Endothelial cell of umbilical vein (primary cell): ENCODE measurements around the gene FAM83C. TPM values are rescaled to one million over a fixed set of nuclear protein-coding genes. Genes with fewer than 3 reads are reported as not detected.

Experiments used
- BruUV-seq: library from RNA; stranded (reverse); fragments of 400-500 nt; replicated peaks from 2 replicates; lab custom pipeline; 2021; lab: Mats Ljungman, UMichigan
- CTCF ChIA-PET: fragments of 300-600, 350-600 bp; sonication (Branson Sonifier 250); formaldehyde crosslinking; loops from one replicate; lab custom pipeline; 2021; ENCODE audit warnings: antibody characterized with exemption, inconsistent platforms; lab: Charles Lee
- POLR2A ChIA-PET: fragments of 300-600, 350-600 bp; sonication (Branson Sonifier 250); formaldehyde crosslinking; loops from one replicate; lab custom pipeline; 2021; ENCODE audit warnings: antibody characterized with exemption, inconsistent platforms; lab: Charles Lee
- DNase-seq: peaks from one replicate; pipeline ENCODE4 v3.0.0-alpha.2; 2011; ENCODE audit warnings: low read depth, low spot score
- FAIRE-seq: peaks from 2 replicates; lab custom pipeline; 2011; peaks lifted over from hg19 to GRCh38; lab: Jason Lieb, UNC
- H2AFZ ChIP-seq: 2 replicates; pipeline ENCODE4 v1.6.0; 2012; ENCODE audit warnings: low read depth, low read length, control low read depth, inconsistent platforms
- H3K27ac ChIP-seq: 2 replicates; pipeline ENCODE4 v1.5.1; 2011; ENCODE audit warnings: low read depth, mild to moderate bottlenecking, control low read depth, low read length, moderate library complexity; ENCODE audit not compliant: insufficient read depth
- H3K27me3 ChIP-seq, 2 experiments: 2 replicates each; pipeline versions ENCODE4 v1.6.0 to v1.6.1; 2011; ENCODE audit warnings: low read length in 2 of 2, mixed read lengths in 1 of 2; ENCODE audit not compliant: control insufficient read depth in 2 of 2, insufficient read depth in 2 of 2
- H3K36me3 ChIP-seq, 2 experiments: 2 replicates in 1 of 2; 3 replicates in 1 of 2; pipeline ENCODE4 v1.5.1; 2011; ENCODE audit warnings: low read length in 2 of 2, mild to moderate bottlenecking in 1 of 2, moderate library complexity in 1 of 2; ENCODE audit not compliant: control insufficient read depth in 2 of 2, insufficient read depth in 2 of 2; ENCODE audit errors: extremely low read depth in 1 of 2
- H3K4me1 ChIP-seq: 3 replicates; pipeline ENCODE4 v1.5.1; 2011; ENCODE audit warnings: mild to moderate bottlenecking, low read length; ENCODE audit not compliant: control insufficient read depth, insufficient read depth; ENCODE audit errors: extremely low read depth
- H3K4me2 ChIP-seq: 2 replicates; pipeline ENCODE4 v1.6.1; 2011; ENCODE audit warnings: low read length, control low read depth, mixed read lengths; ENCODE audit not compliant: insufficient read depth
- H3K4me3 ChIP-seq, 3 experiments: fragments of 200-600 bp in 1 of 3; sonication (generic), shearing (Covaris generic) in 1 of 3; replicated peaks in 1 of 3; 2 replicates each; pipeline ENCODE4 v1.5.1; 2011 to 2016; ENCODE audit warnings: control low read depth in 3 of 3, low read length in 3 of 3, mild to moderate bottlenecking in 2 of 3, inconsistent platforms in 1 of 3, low read depth in 1 of 3, moderate library complexity in 1 of 3; ENCODE audit not compliant: insufficient read depth in 1 of 3
- H3K79me2 ChIP-seq: 2 replicates; pipeline ENCODE4 v1.6.0; 2012; ENCODE audit warnings: low read length, inconsistent platforms; ENCODE audit not compliant: control insufficient read depth, insufficient read depth
- H3K9ac ChIP-seq: replicated peaks from 2 replicates; pipeline ENCODE3; 2011; ENCODE audit warnings: low read length, control low read depth; ENCODE audit not compliant: insufficient read depth; ENCODE audit errors: extremely low read depth
- H3K9me1 ChIP-seq: replicated peaks from 3 replicates; pipeline ENCODE4 v1.6.0; 2011; ENCODE audit warnings: mild to moderate bottlenecking, low read length; ENCODE audit not compliant: control insufficient read depth, insufficient read depth; ENCODE audit errors: extremely low read depth
- H3K9me3 ChIP-seq: replicated peaks from 2 replicates; pipeline ENCODE4 v1.5.1; 2012; ENCODE audit warnings: low read length, inconsistent platforms; ENCODE audit not compliant: control insufficient read depth, insufficient read depth
- H4K20me1 ChIP-seq: replicated peaks from 2 replicates; pipeline ENCODE3; 2011; ENCODE audit warnings: mild to moderate bottlenecking, low read length; ENCODE audit not compliant: control insufficient read depth, insufficient read depth; ENCODE audit errors: extremely low read depth
- EZH2 ChIP-seq: IDR thresholded peaks from 2 replicates; pipeline ENCODE4 v1.6.1; 2012; ENCODE audit warnings: borderline replicate concordance, low read depth, mild to moderate bottlenecking, moderate library complexity, low read length, inconsistent platforms; ENCODE audit not compliant: severe bottlenecking
- FOS ChIP-seq: IDR thresholded peaks from 2 replicates; pipeline ENCODE4 v1.6.1; 2011; ENCODE audit warnings: mild to moderate bottlenecking, low read length, moderate library complexity, borderline replicate concordance; ENCODE audit not compliant: insufficient read depth
- GATA2 ChIP-seq: IDR thresholded peaks from 2 replicates; pipeline ENCODE4 v1.7.0; 2011; ENCODE audit warnings: low read depth, mild to moderate bottlenecking, moderate library complexity, mixed read lengths, low read length; ENCODE audit not compliant: insufficient read length, insufficient read depth
- JUN ChIP-seq: IDR thresholded peaks from 2 replicates; pipeline ENCODE4 v1.6.1; 2011; ENCODE audit warnings: borderline replicate concordance, low read depth; ENCODE audit not compliant: insufficient read length, insufficient read depth
- MYC ChIP-seq: IDR thresholded peaks from one replicate; pipeline ENCODE4 v1.6.1; 2011; ENCODE audit warnings: mild to moderate bottlenecking, low read depth, low read length
- POLR2A ChIP-seq: IDR thresholded peaks from 2 replicates; pipeline ENCODE4 v1.6.1; 2012; ENCODE audit warnings: low read depth, mild to moderate bottlenecking, control low read depth, low read length
- POLR2AphosphoS5 ChIP-seq: IDR thresholded peaks from 2 replicates; pipeline ENCODE4 v1.6.1; 2012; ENCODE audit warnings: low read depth, mild to moderate bottlenecking, control low read depth, low read length, moderate library complexity; ENCODE audit not compliant: insufficient read depth
- dilution Hi-C: fragments of 300-500 bp; cut with MboI; formaldehyde crosslinking; loops from one replicate; pipeline ENCODE4 v1.15.0; 2019; ENCODE audit warnings: low sequenced_read_pairs; ENCODE audit not compliant: extremely low pct_ligation_motif_present
- intact Hi-C: fragments of 100-400 bp; cut with micrococcal nuclease; formaldehyde crosslinking; loops from one replicate; pipeline ENCODE4 v1.10.0; 2022
- polyA plus RNA-seq, 4 experiments: library from polyadenylated mRNA; depleted of rRNA in 3 of 4; stranded (reverse) in 3 of 4; unstranded in 1 of 4; fragments of >200 nt; gene quantifications; 2 replicates each; pipeline versions ENCODE4 v1.2.1 to v1.2.3, GENCODE V29; 2011 to 2012; ENCODE audit warnings: missing spikeins in 1 of 4
- total RNA-seq: library from RNA; stranded (reverse); gene quantifications from 2 replicates; pipeline ENCODE4 v1.2.3, GENCODE V29; 2021
- TF ChIP-seq, protein P1 (sequence below), 2 donors: IDR thresholded peaks; 1 replicate in 1 of 2; 2 replicates in 1 of 2; pipeline ENCODE4 v1.5.1; 2011; ENCODE audit warnings: low read length in 2 of 2, mild to moderate bottlenecking in 2 of 2, moderate library complexity in 2 of 2, control low read depth in 1 of 2, inconsistent platforms in 1 of 2, low read depth in 1 of 2; ENCODE audit not compliant: insufficient read depth in 1 of 2; ENCODE audit errors: extremely low read depth in 1 of 2
- TF ChIP-seq, protein P2 (sequence below): IDR thresholded peaks from 2 replicates; pipeline ENCODE4 v1.6.1; 2011; ENCODE audit not compliant: insufficient read depth, insufficient read length

Gene FAM83C
- total and polyA plus RNA-seq, 2 donors (not counting 3 experiments of a cell fraction or from before 2014, with no cell fraction given), result not detected

- intact Hi-C loops (loop anchor here (1.0 kb wide), 4 partner anchors 21 to 142 kb away; partner anchors contain the start of gene EIF6), dilution Hi-C loops (no loop called here)
- TF ChIP-seq MYC (no peak), FOS (no peak), POLR2AphosphoS5 (no peak), JUN (no peak), GATA2 (no peak), EZH2 (no peak), POLR2A (no peak)
- TF ChIP-seq, protein P1, sequence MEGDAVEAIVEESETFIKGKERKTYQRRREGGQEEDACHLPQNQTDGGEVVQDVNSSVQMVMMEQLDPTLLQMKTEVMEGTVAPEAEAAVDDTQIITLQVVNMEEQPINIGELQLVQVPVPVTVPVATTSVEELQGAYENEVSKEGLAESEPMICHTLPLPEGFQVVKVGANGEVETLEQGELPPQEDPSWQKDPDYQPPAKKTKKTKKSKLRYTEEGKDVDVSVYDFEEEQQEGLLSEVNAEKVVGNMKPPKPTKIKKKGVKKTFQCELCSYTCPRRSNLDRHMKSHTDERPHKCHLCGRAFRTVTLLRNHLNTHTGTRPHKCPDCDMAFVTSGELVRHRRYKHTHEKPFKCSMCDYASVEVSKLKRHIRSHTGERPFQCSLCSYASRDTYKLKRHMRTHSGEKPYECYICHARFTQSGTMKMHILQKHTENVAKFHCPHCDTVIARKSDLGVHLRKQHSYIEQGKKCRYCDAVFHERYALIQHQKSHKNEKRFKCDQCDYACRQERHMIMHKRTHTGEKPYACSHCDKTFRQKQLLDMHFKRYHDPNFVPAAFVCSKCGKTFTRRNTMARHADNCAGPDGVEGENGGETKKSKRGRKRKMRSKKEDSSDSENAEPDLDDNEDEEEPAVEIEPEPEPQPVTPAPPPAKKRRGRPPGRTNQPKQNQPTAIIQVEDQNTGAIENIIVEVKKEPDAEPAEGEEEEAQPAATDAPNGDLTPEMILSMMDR (IDR thresholded peaks at IDR 0.05; ENCODE audit: extremely low read depth in 1 of 2, insufficient read depth in 1 of 2, low read depth in 1 of 2, low read length in 2 of 2), result no peak
- TF ChIP-seq, protein P2, sequence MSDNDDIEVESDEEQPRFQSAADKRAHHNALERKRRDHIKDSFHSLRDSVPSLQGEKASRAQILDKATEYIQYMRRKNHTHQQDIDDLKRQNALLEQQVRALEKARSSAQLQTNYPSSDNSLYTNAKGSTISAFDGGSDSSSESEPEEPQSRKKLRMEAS, result no peak
- ChIA-PET CTCF (interaction anchor here (0.8 to 9.7 kb wide), 18 partner anchors 14 to 429 kb away, joined by 3 to 200 read pairs (median 10); partner anchors contain the start of genes EDEM2, EIF6, FAM83C and GDF5), POLR2A (interaction anchor here (1.3 to 1.5 kb wide), 2 partner anchors 27 to 150 kb away, joined by 3 to 9 read pairs; partner anchors contain the start of genes CEP250 and MMP24OS)
- FAIRE-seq (no peak), DNase-seq (no peak)
- no peaks in the 10 kb centered on the region for H3K27me3 ChIP-seq
- no peak overlapping the region for H2AFZ ChIP-seq
- H3K4me2 ChIP-seq, result no peak overlapping the region
- peak overlapping the region; percentile 82 for H3K27ac ChIP-seq
- no TSS peak for BruUV-seq
- H3K36me3 ChIP-seq, result no peaks in the 10 kb centered on the region
- H4K20me1 ChIP-seq, result no peaks in the 10 kb centered on the region
- no peaks in the 10 kb centered on the region for H3K79me2 ChIP-seq
- H3K9me3 ChIP-seq, result no peaks in the 10 kb centered on the region
- no peak overlapping the region for H3K4me3 ChIP-seq
- peaks cover 69% of the 10 kb centered on the region for H3K4me1 ChIP-seq
- H3K9me1 ChIP-seq, result no peaks in the 10 kb centered on the region
- peak overlapping the region; percentile 22 for H3K9ac ChIP-seq
These were observed 12.7 kb upstream of the FAM83C start for GRCh38 chr20:35304956-35305355.
